Bronchial epithelial cell (primary cell): ENCODE results near the gene SH3RF1. TPM values are rescaled to one million over a fixed set of nuclear protein-coding genes. Genes with fewer than 3 reads are reported as not detected.
A peak's percentile ranks its signal among the peaks of the same experiment; 100 is the strongest.

ENCODE experiments used
- DNase-seq: peaks from one replicate; pipeline ENCODE4 v3.0.0-alpha.2; 2010; ENCODE audit warnings: low read depth
- FAIRE-seq: peaks from 2 replicates; lab custom pipeline; 2011; peaks lifted over from hg19 to GRCh38; lab: Jason Lieb, UNC
- H3K27me3 ChIP-seq: 2 replicates; pipeline ENCODE4 v1.5.1; 2011; ENCODE audit warnings: low read length; ENCODE audit not compliant: control insufficient read depth, insufficient read depth
- H3K36me3 ChIP-seq: 2 replicates; pipeline ENCODE4 v1.5.1; 2011; ENCODE audit warnings: low read length; ENCODE audit not compliant: control insufficient read depth, insufficient read depth
- H3K4me3 ChIP-seq: 2 replicates; pipeline ENCODE4 v1.5.1; 2011; ENCODE audit warnings: mild to moderate bottlenecking, low read depth, low read length, control low read depth
- CTCF ChIP-seq: IDR thresholded peaks from 2 replicates; pipeline ENCODE4 v1.5.1; 2011; ENCODE audit warnings: mild to moderate bottlenecking, moderate library complexity, low read length, control low read depth, inconsistent platforms; ENCODE audit not compliant: insufficient read depth, severe bottlenecking
- total RNA-seq: library from RNA; depleted of rRNA; stranded (reverse); fragments of >200 nt; gene quantifications from 2 replicates; pipeline ENCODE4 v1.2.1, GENCODE V29; 2014

SH3RF1 gene
- total RNA-seq, 1 donor from 2014 or later, result 9.0 TPM

GRCh38 chr4:169143335-169143734 lies 127.4 kb downstream of the SH3RF1 start:
- DNase-seq (no peak), FAIRE-seq (peak; percentile 47)

DNA sequence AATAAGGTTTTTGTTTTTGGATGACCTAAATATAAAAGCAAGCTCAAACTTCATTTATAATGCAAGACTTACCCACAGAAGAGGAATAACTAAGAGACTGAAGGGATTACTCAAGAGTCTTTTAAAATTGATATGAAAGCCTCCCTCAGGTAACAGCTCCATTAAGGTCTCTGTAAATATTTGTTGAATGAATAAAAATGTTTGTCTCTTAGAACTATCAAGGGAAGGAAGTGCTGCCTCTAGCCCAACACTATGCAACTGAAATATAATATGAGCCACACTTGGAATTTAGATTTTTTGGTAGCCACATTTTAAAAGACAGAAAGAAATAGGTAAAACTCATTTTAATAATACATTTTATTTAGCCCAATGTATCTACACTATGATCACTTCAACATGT lies 127.8 kb downstream of the SH3RF1 start:
- H3K36me3 ChIP-seq, result peaks cover 2% of the 10 kb centered on the region
- H3K4me3 ChIP-seq, result no peak overlapping the region
- DNase-seq (no peak), FAIRE-seq (no peak)
- TF ChIP-seq CTCF, result no peak
- no peaks in the 10 kb centered on the region for H3K27me3 ChIP-seq

More at GRCh38 chr4:169143335-169143734, 127.4 kb downstream of the SH3RF1 start:
- no peak for TF ChIP-seq CTCF
- H3K36me3 ChIP-seq, result peaks cover 2% of the 10 kb centered on the region
- no peaks in the 10 kb centered on the region for H3K27me3 ChIP-seq
- no peak overlapping the region for H3K4me3 ChIP-seq

DNA sequence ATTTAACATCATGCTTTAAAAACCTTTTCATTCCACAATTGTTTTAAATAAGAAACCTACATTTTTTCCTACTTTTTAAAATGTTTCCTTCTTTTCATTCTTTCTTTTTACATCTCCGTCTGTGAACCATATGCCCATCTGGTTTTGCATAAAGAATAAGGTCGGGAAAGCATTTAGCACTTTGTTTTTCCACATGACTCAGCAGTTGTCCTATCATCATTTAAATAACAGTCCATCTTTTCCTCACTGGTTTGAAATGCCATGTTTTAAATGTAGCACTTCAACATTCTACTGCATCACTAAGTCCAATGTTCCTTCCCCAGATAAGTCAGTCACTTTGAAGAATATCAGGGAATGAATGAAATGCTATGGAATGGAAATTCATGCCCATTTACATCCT lies 128.4 kb downstream of the SH3RF1 start:
- no peak for FAIRE-seq

GRCh38 chr4:169139021-169139420 lies 131.7 kb downstream of the SH3RF1 start:
- Histone ChIP-seq H3K36me3 (peaks cover 6% of the 10 kb centered on the region), H3K4me3 (no peak overlapping the region), H3K27me3 (no peaks in the 10 kb centered on the region)
- FAIRE-seq (no peak), DNase-seq (no peak)
- TF ChIP-seq CTCF, result no peak

More for the DNA sequence above, 128.4 kb downstream of the SH3RF1 start:
- Histone ChIP-seq H3K27me3 (no peaks in the 10 kb centered on the region), H3K36me3 (peaks cover 2% of the 10 kb centered on the region), H3K4me3 (no peak overlapping the region)
- no peak for TF ChIP-seq CTCF
- no peak for DNase-seq

GRCh38 chr4:169137558-169137920 lies 133.2 kb downstream of the SH3RF1 start:
- Histone ChIP-seq H3K27me3 (no peaks in the 10 kb centered on the region), H3K36me3 (peaks cover 8% of the 10 kb centered on the region), H3K4me3 (no peak overlapping the region)
- no peak for TF ChIP-seq CTCF
- DNase-seq (no peak), FAIRE-seq (no peak)
